B cell (primary cell): ENCODE measurements around the gene FLYWCH2.

ENCODE experiments used
- CTCF ChIP-seq: fragments of 200-600 bp; IDR thresholded peaks from one replicate; pipeline ENCODE4 v1.8.0; 2022; ENCODE audit warnings: antibody characterized with exemption, mild to moderate bottlenecking
- EZH2 ChIP-seq: IDR thresholded peaks from 2 replicates; pipeline ENCODE4 v1.6.1; 2012; ENCODE audit warnings: borderline replicate concordance, low read depth, mild to moderate bottlenecking, moderate library complexity, low read length; ENCODE audit not compliant: insufficient read depth, poor library complexity, severe bottlenecking

GRCh38 chr16:2905241-2905987, 22.4 kb downstream of the FLYWCH2 start:
- TF ChIP-seq CTCF (no peak), EZH2 (no peak)
